HepG2 (cell line): ENCODE measurements around the gene POC1B. TPM values are rescaled to one million over a fixed set of nuclear protein-coding genes. Genes with fewer than 3 reads are reported as not detected.
A peak's percentile ranks its signal among the peaks of the same experiment; 100 is the strongest.

Source experiments
- ATRX ChIP-seq: sonication (generic); formaldehyde crosslinking; IDR thresholded peaks from 2 replicates; pipeline ENCODE4 v1.4.0; 2020; ENCODE audit warnings: missing genetic modification reagents, borderline replicate concordance
- DMAP1 ChIP-seq: IDR thresholded peaks from 2 replicates; pipeline ENCODE4 v1.6.1; 2016
- DR1 ChIP-seq: sonication (generic); formaldehyde crosslinking; IDR thresholded peaks from 2 replicates; pipeline ENCODE4 v1.8.0; 2021; ENCODE audit warnings: mild to moderate bottlenecking, missing genetic modification reagents, inconsistent platforms
- FLYWCH1 ChIP-seq: sonication (generic); formaldehyde crosslinking; IDR thresholded peaks from 2 replicates; pipeline ENCODE4 v1.8.1; 2023; ENCODE audit warnings: mild to moderate bottlenecking, missing genetic modification reagents
- GFI1 ChIP-seq: sonication (generic); formaldehyde crosslinking; IDR thresholded peaks from 2 replicates; pipeline ENCODE4 v1.5.0; 2020; ENCODE audit warnings: missing genetic modification reagents, mild to moderate bottlenecking, borderline replicate concordance
- RBFOX2 ChIP-seq: fragments of 200-400 bp; formaldehyde crosslinking; IDR thresholded peaks from 2 replicates; pipeline ENCODE4 v1.6.1; 2017; ENCODE audit warnings: low read depth, mild to moderate bottlenecking, low read length
- RELA ChIP-seq: sonication (generic); formaldehyde crosslinking; IDR thresholded peaks from 2 replicates; pipeline ENCODE4 v1.4.0; 2020; ENCODE audit warnings: missing genetic modification reagents
- RORA ChIP-seq: sonication (generic); formaldehyde crosslinking; IDR thresholded peaks from 2 replicates; pipeline ENCODE4 v1.5.0; 2020; ENCODE audit warnings: mild to moderate bottlenecking, missing genetic modification reagents, moderate library complexity
- SAFB2 ChIP-seq: sonication (generic); formaldehyde crosslinking; IDR thresholded peaks from 2 replicates; pipeline ENCODE4 v1.5.1; 2020; ENCODE audit warnings: missing genetic modification reagents, low read depth, mild to moderate bottlenecking, borderline replicate concordance
- ZNF629 ChIP-seq: sonication (generic); formaldehyde crosslinking; conservative IDR thresholded peaks from 2 replicates; pipeline ENCODE4 v1.5.0; 2020; ENCODE audit warnings: missing genetic modification reagents
- ZNF746 ChIP-seq: sonication (generic); formaldehyde crosslinking; IDR thresholded peaks from 2 replicates; pipeline ENCODE4 v1.8.0; 2022; ENCODE audit warnings: mild to moderate bottlenecking, missing genetic modification reagents
- ZNF780A ChIP-seq: sonication (generic); formaldehyde crosslinking; IDR thresholded peaks from 2 replicates; pipeline ENCODE4 v1.8.0; 2022; ENCODE audit warnings: mild to moderate bottlenecking, missing genetic modification reagents, moderate library complexity
- polyA plus RNA-seq, 8 experiments: library from polyadenylated mRNA; depleted of rRNA in 3 of 8; stranded (reverse) in 7 of 8; unstranded in 1 of 8; fragments of >200 nt; fragmentation: Illumina TruSeq in 4 of 8; extraction: Trizol in 4 of 8; gene quantifications; 2 replicates each; pipeline versions ENCODE4 v1.2.1 to v1.2.3, GENCODE V29; 2011 to 2016; ENCODE audit warnings: low read depth in 4 of 8, missing spikeins in 1 of 8, mixed read lengths in 1 of 8; ENCODE audit not compliant: insufficient read depth in 1 of 8
- total RNA-seq, 5 experiments: library from RNA; depleted of rRNA; stranded (reverse); fragments of >200 nt; fragmentation: Illumina TruSeq; extraction: Trizol; gene quantifications; 2 replicates each; pipeline ENCODE4 v1.2.3, GENCODE V29; 2016; ENCODE audit warnings: low read depth in 1 of 5
- TF ChIP-seq, protein P1 (sequence below): sonication (generic); formaldehyde crosslinking; conservative IDR thresholded peaks from 2 replicates; pipeline ENCODE4 v1.8.1; 2023; ENCODE audit warnings: missing genetic modification reagents
- TF ChIP-seq, protein P2 (sequence below): sonication (generic); formaldehyde crosslinking; IDR thresholded peaks from 2 replicates; pipeline ENCODE4 v1.4.0; 2020; ENCODE audit warnings: mild to moderate bottlenecking, missing genetic modification reagents
- TF ChIP-seq, protein P3 (sequence below): sonication (generic); formaldehyde crosslinking; IDR thresholded peaks from one replicate; pipeline ENCODE4 v1.5.1; 2020; ENCODE audit warnings: mild to moderate bottlenecking, missing genetic modification reagents; ENCODE audit errors: not compliant biosample characterization
- TF ChIP-seq, protein P4 (sequence below): sonication (generic); formaldehyde crosslinking; IDR thresholded peaks from 2 replicates; pipeline ENCODE4 v1.4.0; 2020; ENCODE audit warnings: mild to moderate bottlenecking, missing genetic modification reagents

The POC1B gene
- total and polyA plus RNA-seq, 2 of the 13 experiments (the other 11 are each of a cell fraction or from before 2014, with no cell fraction given) = 9.3 to 11.0 TPM

DNA sequence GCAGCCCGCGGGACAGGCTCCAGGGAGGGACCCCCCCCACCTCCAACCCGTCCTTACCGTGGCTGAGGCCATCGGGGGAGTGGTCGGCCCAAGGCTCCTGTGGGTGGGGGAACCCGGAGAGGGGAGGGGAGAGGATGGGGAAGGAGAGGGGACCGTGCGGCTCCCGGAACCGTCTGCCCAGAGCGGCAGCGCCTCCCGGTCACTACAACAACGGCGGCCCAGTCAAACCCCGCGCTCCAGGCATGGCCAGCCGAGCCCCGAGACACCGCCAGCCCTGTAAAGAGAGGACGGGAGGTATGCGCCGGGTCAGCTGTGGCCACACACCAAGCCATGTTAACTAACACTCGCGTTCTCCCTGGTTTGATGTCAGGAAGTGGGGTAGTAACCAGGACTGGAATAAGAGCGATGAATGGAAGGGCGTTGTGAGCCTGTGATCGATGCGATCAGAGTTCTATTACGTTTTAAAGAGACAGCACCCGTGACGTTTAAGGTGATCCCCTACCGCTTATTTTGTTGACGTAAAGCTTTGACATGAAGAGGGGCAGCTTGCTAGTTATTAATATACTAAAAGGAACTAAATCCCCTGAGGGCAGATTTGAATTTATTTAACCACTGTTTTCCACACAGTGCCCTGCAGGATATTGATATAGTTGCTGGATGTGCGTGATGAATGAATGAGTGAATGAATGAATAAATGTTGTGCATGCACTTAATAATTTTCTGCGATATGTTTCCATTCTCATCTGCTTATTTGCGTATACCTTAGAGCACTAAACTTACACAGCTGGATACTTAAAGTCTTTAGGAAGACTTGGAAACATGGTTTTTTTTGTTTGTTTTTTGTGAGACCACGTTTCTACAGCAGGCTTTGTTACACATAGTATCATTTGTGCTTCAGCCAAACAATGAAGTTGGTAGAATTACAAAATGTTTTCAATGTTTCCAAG lies at the start of gene POC1B (continued):
- TF ChIP-seq ZNF629 (CRISPR knock-in tag) (no peak), GFI1 (CRISPR knock-in tag) (no peak), RELA (CRISPR knock-in tag) (peak; percentile 19; the same call in 1 of the 2 replicates), ZNF780A (CRISPR knock-in tag) (0 out of 2 replicates have a peak, but pooled peaks have one; percentile 36), ZNF746 (CRISPR knock-in tag) (no peak), RBFOX2 (no peak), RORA (CRISPR knock-in tag) (no peak), DR1 (CRISPR knock-in tag) (no peak), FLYWCH1 (CRISPR knock-in tag) (no peak), ATRX (no peak), DMAP1 (CRISPR knock-in tag) (peak; percentile 79; the same call in 1 of the 2 replicates), SAFB2 (CRISPR knock-in tag) (no peak)
- TF ChIP-seq, protein P1, sequence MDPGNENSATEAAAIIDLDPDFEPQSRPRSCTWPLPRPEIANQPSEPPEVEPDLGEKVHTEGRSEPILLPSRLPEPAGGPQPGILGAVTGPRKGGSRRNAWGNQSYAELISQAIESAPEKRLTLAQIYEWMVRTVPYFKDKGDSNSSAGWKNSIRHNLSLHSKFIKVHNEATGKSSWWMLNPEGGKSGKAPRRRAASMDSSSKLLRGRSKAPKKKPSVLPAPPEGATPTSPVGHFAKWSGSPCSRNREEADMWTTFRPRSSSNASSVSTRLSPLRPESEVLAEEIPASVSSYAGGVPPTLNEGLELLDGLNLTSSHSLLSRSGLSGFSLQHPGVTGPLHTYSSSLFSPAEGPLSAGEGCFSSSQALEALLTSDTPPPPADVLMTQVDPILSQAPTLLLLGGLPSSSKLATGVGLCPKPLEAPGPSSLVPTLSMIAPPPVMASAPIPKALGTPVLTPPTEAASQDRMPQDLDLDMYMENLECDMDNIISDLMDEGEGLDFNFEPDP (CRISPR knock-in tag) = 0 out of 2 replicates have a peak, but pooled peaks have one; percentile 85
- TF ChIP-seq, protein P2, sequence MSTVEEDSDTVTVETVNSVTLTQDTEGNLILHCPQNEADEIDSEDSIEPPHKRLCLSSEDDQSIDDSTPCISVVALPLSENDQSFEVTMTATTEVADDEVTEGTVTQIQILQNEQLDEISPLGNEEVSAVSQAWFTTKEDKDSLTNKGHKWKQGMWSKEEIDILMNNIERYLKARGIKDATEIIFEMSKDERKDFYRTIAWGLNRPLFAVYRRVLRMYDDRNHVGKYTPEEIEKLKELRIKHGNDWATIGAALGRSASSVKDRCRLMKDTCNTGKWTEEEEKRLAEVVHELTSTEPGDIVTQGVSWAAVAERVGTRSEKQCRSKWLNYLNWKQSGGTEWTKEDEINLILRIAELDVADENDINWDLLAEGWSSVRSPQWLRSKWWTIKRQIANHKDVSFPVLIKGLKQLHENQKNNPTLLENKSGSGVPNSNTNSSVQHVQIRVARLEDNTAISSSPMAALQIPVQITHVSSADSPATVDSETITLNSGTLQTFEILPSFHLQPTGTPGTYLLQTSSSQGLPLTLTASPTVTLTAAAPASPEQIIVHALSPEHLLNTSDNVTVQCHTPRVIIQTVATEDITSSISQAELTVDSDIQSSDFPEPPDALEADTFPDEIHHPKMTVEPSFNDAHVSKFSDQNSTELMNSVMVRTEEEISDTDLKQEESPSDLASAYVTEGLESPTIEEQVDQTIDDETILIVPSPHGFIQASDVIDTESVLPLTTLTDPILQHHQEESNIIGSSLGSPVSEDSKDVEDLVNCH (CRISPR knock-in tag) = no peak
- TF ChIP-seq, protein P3, sequence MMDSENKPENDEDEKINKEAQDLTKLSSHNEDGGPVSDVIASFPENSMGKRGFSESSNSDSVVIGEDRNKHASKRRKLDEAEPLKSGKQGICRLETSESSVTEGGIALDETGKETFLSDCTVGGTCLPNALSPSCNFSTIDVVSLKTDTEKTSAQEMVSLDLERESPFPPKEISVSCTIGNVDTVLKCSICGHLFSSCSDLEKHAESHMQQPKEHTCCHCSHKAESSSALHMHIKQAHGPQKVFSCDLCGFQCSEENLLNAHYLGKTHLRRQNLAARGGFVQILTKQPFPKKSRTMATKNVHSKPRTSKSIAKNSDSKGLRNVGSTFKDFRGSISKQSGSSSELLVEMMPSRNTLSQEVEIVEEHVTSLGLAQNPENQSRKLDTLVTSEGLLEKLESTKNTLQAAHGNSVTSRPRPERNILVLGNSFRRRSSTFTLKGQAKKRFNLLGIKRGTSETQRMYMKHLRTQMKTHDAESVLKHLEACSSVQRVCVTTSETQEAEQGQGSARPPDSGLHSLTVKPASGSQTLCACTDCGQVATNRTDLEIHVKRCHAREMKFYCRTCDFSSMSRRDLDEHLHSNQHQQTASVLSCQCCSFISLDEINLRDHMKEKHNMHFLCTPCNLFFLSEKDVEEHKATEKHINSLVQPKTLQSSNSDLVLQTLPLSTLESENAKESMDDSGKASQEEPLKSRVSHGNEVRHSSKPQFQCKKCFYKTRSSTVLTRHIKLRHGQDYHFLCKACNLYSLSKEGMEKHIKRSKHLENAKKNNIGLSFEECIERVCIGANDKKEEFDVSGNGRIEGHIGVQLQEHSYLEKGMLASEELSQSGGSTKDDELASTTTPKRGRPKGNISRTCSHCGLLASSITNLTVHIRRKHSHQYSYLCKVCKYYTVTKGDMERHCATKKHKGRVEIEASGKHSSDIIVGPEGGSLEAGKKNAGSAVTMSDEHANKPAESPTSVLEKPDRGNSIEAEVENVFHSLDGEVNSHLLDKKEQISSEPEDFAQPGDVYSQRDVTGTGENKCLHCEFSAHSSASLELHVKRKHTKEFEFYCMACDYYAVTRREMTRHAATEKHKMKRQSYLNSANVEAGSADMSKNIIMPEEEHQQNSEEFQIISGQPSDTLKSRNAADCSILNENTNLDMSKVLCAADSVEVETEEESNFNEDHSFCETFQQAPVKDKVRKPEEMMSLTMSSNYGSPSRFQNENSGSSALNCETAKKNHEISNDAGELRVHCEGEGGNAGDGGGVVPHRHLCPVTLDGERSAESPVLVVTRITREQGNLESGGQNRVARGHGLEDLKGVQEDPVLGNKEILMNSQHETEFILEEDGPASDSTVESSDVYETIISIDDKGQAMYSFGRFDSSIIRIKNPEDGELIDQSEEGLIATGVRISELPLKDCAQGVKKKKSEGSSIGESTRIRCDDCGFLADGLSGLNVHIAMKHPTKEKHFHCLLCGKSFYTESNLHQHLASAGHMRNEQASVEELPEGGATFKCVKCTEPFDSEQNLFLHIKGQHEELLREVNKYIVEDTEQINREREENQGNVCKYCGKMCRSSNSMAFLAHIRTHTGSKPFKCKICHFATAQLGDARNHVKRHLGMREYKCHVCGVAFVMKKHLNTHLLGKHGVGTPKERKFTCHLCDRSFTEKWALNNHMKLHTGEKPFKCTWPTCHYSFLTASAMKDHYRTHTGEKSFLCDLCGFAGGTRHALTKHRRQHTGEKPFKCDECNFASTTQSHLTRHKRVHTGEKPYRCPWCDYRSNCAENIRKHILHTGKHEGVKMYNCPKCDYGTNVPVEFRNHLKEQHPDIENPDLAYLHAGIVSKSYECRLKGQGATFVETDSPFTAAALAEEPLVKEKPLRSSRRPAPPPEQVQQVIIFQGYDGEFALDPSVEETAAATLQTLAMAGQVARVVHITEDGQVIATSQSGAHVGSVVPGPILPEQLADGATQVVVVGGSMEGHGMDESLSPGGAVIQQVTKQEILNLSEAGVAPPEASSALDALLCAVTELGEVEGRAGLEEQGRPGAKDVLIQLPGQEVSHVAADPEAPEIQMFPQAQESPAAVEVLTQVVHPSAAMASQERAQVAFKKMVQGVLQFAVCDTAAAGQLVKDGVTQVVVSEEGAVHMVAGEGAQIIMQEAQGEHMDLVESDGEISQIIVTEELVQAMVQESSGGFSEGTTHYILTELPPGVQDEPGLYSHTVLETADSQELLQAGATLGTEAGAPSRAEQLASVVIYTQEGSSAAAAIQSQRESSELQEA (CRISPR knock-in tag) = peak; percentile 46
- TF ChIP-seq, protein P4, sequence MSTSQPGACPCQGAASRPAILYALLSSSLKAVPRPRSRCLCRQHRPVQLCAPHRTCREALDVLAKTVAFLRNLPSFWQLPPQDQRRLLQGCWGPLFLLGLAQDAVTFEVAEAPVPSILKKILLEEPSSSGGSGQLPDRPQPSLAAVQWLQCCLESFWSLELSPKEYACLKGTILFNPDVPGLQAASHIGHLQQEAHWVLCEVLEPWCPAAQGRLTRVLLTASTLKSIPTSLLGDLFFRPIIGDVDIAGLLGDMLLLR (CRISPR knock-in tag) = peak; percentile 75; the same call in 1 of the 2 replicates
